ENCODE results near the gene ZNF679. TPM values are rescaled to one million over a fixed set of nuclear protein-coding genes. Genes with fewer than 3 reads are reported as not detected.

The ZNF679 gene
- not detected in 2 replicates for total RNA-seq

GRCh38 chr7:64228174-64228573 is at the start of gene ZNF679:
Gene ZNF679, plus strand, starts transcription at chr7:64228474. Its CDS starts 20,644 bp downstream, at chr7:64249118.

GRCh38 chr7:64206903-64207302 is 21.4 kb upstream of the ZNF679 start, which contains the start of gene ZNF735:
Gene ZNF735, plus strand, starts transcription at chr7:64207203. Its CDS starts 0 bp downstream, at chr7:64207203.

DNA sequence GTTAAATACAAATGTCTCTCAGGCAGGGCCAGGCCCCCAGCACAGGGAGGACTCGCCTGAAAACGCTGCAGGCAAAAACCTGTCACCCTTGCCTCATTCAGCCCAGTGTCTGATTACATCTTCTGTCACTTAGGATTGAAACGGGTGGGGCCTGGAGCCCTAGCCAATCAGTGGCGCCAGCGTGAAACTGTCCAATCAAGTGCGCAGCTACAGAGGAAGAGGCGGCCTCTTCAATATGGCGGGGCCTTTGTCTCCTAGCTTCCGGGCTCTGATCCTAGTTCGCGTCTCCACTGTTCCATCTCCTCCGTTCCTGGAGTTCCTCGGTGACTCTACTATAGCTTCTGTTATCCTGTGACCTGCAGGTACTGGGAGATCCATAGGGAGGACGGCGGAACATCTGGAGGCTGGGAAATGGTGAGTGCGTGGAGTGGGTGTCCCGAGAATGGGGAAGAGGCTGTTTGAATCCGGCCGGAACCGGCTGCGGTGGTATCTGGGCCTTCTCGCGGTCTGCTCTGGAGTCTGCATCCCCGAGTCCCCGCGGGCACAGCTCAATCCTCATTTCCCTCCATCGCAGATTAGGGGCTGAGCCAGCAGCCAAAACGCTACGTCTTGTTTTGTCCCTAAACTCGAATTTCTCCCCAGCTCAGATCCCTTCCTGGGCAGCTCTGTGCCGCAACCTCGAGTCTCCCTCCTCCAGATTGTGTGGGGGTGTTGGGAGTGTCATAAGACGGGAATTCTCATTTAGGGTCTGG is 85.6 kb downstream of the ZNF679 start, which contains the start of gene ZNF736:
Gene ZNF736, plus strand, starts transcription at position 222 of the 752 bp plus-strand sequence. Its CDS starts 190 bp downstream, at position 412.

Other genes with a start within 250 kb of the ZNF679 start
- gene ZNF722, start 229.6 kb upstream of the ZNF679 start, total RNA-seq, result not detected in 2 replicates
- gene ZNF727, start 183.0 kb upstream of the ZNF679 start, total RNA-seq, result not detected in 2 replicates
- gene ZNF735, start 21.3 kb upstream of the ZNF679 start, total RNA-seq, result not detected in 2 replicates
- 3.2 and 3.6 TPM in 2 replicates for gene ZNF736, start 85.5 kb downstream of the ZNF679 start, total RNA-seq